ENCODE measurements around the gene PHTF2. TPM values are rescaled to one million over a fixed set of nuclear protein-coding genes. Genes with fewer than 3 reads are reported as not detected.

PHTF2 gene
- polyA plus RNA-seq, 1 of the 3 experiments (the other 2 are of a cell fraction): 21.2 TPM

- Histone ChIP-seq H3K4me3 (ENCODE audit: low read depth in 2 of 2, low read length in 1 of 2) (no peak overlapping the region), H3K4me1 (ENCODE audit: control insufficient read depth in 1 of 2, insufficient read depth in 2 of 2, low read depth in 1 of 2, low read length in 1 of 2) (no peaks in the 10 kb centered on the region), H3K27ac (ENCODE audit: low read depth in 2 of 2, low read length in 1 of 2) (no peak overlapping the region), H4K20me1 (ENCODE audit: insufficient read depth) (no peaks in the 10 kb centered on the region), H3K36me3 (replicated peaks in 1 of 2; ENCODE audit: control insufficient read depth in 1 of 2, insufficient read depth in 2 of 2, low read length in 1 of 2) (peaks cover 48 to 60% of the 10 kb centered on the region in 2 experiments), H3K9ac (no peak overlapping the region), H3K27me3 (ENCODE audit: insufficient read depth) (no peaks in the 10 kb centered on the region), H3K79me2 (ENCODE audit: insufficient read depth) (no peaks in the 10 kb centered on the region), H3K9me2 (no peaks in the 10 kb centered on the region), H3K4me2 (no peak overlapping the region), H3K9me3 (0 out of 2 replicates have a peak, but pooled peaks cover 1% of the 10 kb centered on the region), H2AFZ (ENCODE audit: low read depth) (no peak overlapping the region), H3F3A (replicated peaks; ENCODE audit: insufficient read depth) (peaks cover 9% of the 10 kb centered on the region)
- POLR2A ChIA-PET: no interaction called here
- WGBS (ENCODE audit: low lambda C conversion rate): 93% methylated on average over 4 of the region's 4 CpGs
- CTCF ChIA-PET: interaction anchor here (1.3 kb wide), 1 partner anchor 15 kb away, joined by 3 read pairs; no protein-coding TSS in a partner anchor
- no peak for TF ChIP-seq IRF3 (IDR thresholded peaks at IDR 0.05; ENCODE audit: low read depth, low read length)
- TF ChIP-seq SIN3A (IDR thresholded peaks at IDR 0.05; ENCODE audit: borderline replicate concordance, low read depth, low read length): no peak
- no peak for TF ChIP-seq NRF1 (IDR thresholded peaks at IDR 0.05; ENCODE audit: low read depth, low read length)
- TF ChIP-seq, protein P1, sequence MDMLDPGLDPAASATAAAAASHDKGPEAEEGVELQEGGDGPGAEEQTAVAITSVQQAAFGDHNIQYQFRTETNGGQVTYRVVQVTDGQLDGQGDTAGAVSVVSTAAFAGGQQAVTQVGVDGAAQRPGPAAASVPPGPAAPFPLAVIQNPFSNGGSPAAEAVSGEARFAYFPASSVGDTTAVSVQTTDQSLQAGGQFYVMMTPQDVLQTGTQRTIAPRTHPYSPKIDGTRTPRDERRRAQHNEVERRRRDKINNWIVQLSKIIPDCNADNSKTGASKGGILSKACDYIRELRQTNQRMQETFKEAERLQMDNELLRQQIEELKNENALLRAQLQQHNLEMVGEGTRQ (IDR thresholded peaks at IDR 0.05; ENCODE audit: borderline replicate concordance, low read depth, low read length): no peak
- TF ChIP-seq TAF1 (IDR thresholded peaks at IDR 0.05; ENCODE audit: borderline replicate concordance, low read depth, low read length): no peak
- TF ChIP-seq, protein P2, sequence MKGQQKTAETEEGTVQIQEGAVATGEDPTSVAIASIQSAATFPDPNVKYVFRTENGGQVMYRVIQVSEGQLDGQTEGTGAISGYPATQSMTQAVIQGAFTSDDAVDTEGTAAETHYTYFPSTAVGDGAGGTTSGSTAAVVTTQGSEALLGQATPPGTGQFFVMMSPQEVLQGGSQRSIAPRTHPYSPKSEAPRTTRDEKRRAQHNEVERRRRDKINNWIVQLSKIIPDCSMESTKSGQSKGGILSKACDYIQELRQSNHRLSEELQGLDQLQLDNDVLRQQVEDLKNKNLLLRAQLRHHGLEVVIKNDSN (IDR thresholded peaks at IDR 0.05; ENCODE audit: borderline replicate concordance, low read depth): no peak
- TF ChIP-seq EZH2phosphoT487 (IDR thresholded peaks at IDR 0.05; ENCODE audit: borderline replicate concordance, low read depth): no peak
- no peak for TF ChIP-seq RAD21 (IDR thresholded peaks at IDR 0.05; ENCODE audit: low read length)
- TF ChIP-seq YY1 (IDR thresholded peaks at IDR 0.05; ENCODE audit: low read depth): no peak
- TF ChIP-seq EP300 (IDR thresholded peaks at IDR 0.05; ENCODE audit: borderline replicate concordance in 1 of 2, low read depth in 1 of 2, low read length in 1 of 2): no peak
- no peak for TF ChIP-seq GATA2 (CRISPR knock-in tag; IDR thresholded peaks at IDR 0.05)
- no peak for TF ChIP-seq FOSL2 (IDR thresholded peaks at IDR 0.05; ENCODE audit: borderline replicate concordance, low read depth)
- no peak for TF ChIP-seq CTCF (IDR thresholded peaks at IDR 0.05)
- no peak for TF ChIP-seq RFX5 (IDR thresholded peaks at IDR 0.05; ENCODE audit: low read length)
- no peak for TF ChIP-seq POLR2AphosphoS5 (IDR thresholded peaks at IDR 0.05; ENCODE audit: low read depth, low read length)
- TF ChIP-seq JUND (IDR thresholded peaks at IDR 0.05): no peak
- no peak for TF ChIP-seq GABPA (IDR thresholded peaks at IDR 0.05; ENCODE audit: low read depth)
- TF ChIP-seq PBX3 (IDR thresholded peaks at IDR 0.05): no peak
- no peak for DNase-seq
Observed at GRCh38 chr7:77782383-77782782, 16.2 kb upstream of the PHTF2 start.
